ENCODE results near the gene SETD3. TPM values are rescaled to one million over a fixed set of nuclear protein-coding genes. Genes with fewer than 3 reads are reported as not detected.

Gene SETD3
- polyA plus RNA-seq, 2 donors, result 15.4 to 25.2 TPM

DNA sequence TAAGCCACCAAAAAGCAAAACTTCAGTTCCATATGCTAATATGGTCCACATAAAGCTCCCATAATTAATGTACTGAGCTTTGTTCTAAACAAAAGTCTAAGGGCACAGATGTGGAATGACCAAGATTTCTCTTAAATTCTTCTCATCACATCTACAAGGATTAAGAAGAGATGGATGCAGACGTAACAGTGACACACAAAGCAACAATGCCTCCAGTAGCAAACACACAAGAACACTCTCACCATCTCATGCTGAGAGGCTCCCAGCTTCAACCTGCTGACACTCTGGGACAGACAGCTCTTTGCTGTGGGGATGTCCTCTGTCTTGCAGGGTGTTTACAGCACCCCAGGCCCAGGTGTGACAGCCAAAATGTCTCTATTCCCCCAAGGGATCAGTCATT is 48.2 kb downstream of the SETD3 start:
- Histone ChIP-seq H3K27me3 (ENCODE audit: control insufficient read depth in 1 of 2, insufficient read depth in 2 of 2, low read length in 2 of 2) (no peaks in the 10 kb centered on the region), H3K4me3 (ENCODE audit: low read depth in 1 of 2, low read length in 2 of 2) (no peak overlapping the region), H3K27ac (ENCODE audit: low read depth in 2 of 2, low read length in 1 of 2) (no peak overlapping the region), H3K4me1 (ENCODE audit: control insufficient read depth in 2 of 2, insufficient read depth in 2 of 2, low read length in 1 of 2) (peaks cover 0 to 5% of the 10 kb centered on the region in 2 donors), H3K9me3 (ENCODE audit: control insufficient read depth in 2 of 2, insufficient read depth in 1 of 2, low read depth in 1 of 2, low read length in 1 of 2) (peaks cover 0 to 5% of the 10 kb centered on the region in 2 donors), H3K36me3 (ENCODE audit: control insufficient read depth in 2 of 2, insufficient read depth in 2 of 2, low read length in 1 of 2) (peaks cover 0 to 21% of the 10 kb centered on the region in 2 donors)
- 69 to 92% methylated on average over 1 of the region's 1 CpG for WGBS, 2 donors

DNA sequence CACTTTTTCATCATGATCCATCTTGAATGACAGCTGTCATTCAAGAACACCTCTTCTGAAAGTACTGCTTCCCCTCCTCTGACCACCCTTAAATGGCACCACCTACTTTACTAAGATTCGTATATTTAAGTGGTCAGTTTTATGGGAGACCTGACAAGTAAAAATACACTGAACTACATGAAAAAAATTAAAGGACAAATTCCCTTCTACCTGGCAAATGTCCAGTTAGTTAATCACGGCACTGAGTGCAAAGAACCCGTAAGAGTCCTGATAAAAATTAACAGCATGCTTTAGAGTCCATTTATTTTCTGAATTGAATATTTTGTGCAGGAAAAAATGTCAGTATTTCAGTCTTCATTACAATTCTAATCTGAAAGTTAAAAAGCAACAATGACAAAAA is 48.7 kb downstream of the SETD3 start:
- Histone ChIP-seq H3K36me3 (ENCODE audit: control insufficient read depth in 2 of 2, insufficient read depth in 2 of 2, low read length in 1 of 2) (peaks cover 0 to 16% of the 10 kb centered on the region in 2 donors), H3K27ac (ENCODE audit: low read depth in 2 of 2, low read length in 1 of 2) (no peak overlapping the region), H3K27me3 (ENCODE audit: control insufficient read depth in 1 of 2, insufficient read depth in 2 of 2, low read length in 2 of 2) (no peaks in the 10 kb centered on the region), H3K4me1 (ENCODE audit: control insufficient read depth in 2 of 2, insufficient read depth in 2 of 2, low read length in 1 of 2) (peaks cover 0 to 5% of the 10 kb centered on the region in 2 donors), H3K9me3 (ENCODE audit: control insufficient read depth in 2 of 2, insufficient read depth in 1 of 2, low read depth in 1 of 2, low read length in 1 of 2) (peaks cover 0 to 5% of the 10 kb centered on the region in 2 donors), H3K4me3 (ENCODE audit: low read depth in 1 of 2, low read length in 2 of 2) (no peak overlapping the region)
- 43 to 62% methylated on average over 3 of the region's 3 CpGs for WGBS, 2 donors

GRCh38 chr14:99430491-99430890 is 50.2 kb downstream of the SETD3 start:
- Histone ChIP-seq H3K36me3 (ENCODE audit: control insufficient read depth in 2 of 2, insufficient read depth in 2 of 2, low read length in 1 of 2) (peaks cover 0 to 12% of the 10 kb centered on the region in 2 donors), H3K27ac (ENCODE audit: low read depth in 2 of 2, low read length in 1 of 2) (no peak overlapping the region), H3K4me3 (ENCODE audit: low read depth in 1 of 2, low read length in 2 of 2) (no peak overlapping the region), H3K27me3 (ENCODE audit: control insufficient read depth in 1 of 2, insufficient read depth in 2 of 2, low read length in 2 of 2) (no peaks in the 10 kb centered on the region), H3K9me3 (ENCODE audit: control insufficient read depth in 2 of 2, insufficient read depth in 1 of 2, low read depth in 1 of 2, low read length in 1 of 2) (peaks cover 0 to 5% of the 10 kb centered on the region in 2 donors), H3K4me1 (ENCODE audit: control insufficient read depth in 2 of 2, insufficient read depth in 2 of 2, low read length in 1 of 2) (peaks cover 0 to 5% of the 10 kb centered on the region in 2 donors)
- WGBS, 2 donors, result 53 to 66% methylated on average over 7 of the region's 7 CpGs

DNA sequence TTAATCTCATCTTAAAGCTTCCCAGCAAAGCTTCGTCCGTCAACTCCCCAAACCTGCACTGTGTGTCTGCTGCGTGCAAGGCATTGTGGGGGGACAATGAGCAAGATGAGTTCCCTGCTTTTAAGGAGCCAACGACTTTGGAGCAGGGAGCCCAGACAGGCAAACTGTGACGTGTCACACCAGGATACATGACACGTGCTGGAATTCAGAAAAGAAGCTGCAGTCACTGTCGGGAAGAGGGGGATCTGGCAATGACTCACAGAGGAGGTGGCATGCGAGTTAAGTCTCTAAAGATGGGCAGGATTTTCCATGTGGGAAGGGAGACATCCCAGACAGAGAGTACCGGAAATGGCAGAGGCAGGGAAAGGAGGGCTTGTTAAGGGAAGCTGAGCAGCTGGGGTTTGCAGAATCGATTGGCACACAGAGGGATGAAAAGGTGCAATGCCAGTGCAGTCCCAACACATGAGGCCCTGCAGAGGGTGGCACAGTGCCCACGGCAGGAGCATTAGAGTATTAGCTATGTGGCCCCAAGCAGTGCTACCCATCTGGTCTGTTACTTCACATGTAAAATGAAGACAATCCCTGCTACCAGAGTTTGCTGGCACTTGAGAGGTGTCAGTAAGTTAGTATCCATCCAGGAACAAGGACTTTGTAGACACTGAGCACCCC is 52.9 kb downstream of the SETD3 start:
- Histone ChIP-seq H3K36me3 (ENCODE audit: control insufficient read depth in 2 of 2, insufficient read depth in 2 of 2, low read length in 1 of 2) (peaks cover 0 to 16% of the 10 kb centered on the region in 2 donors), H3K4me3 (ENCODE audit: low read depth in 1 of 2, low read length in 2 of 2) (no peak overlapping the region), H3K27me3 (ENCODE audit: control insufficient read depth in 1 of 2, insufficient read depth in 2 of 2, low read length in 2 of 2) (no peaks in the 10 kb centered on the region), H3K4me1 (ENCODE audit: control insufficient read depth in 2 of 2, insufficient read depth in 2 of 2, low read length in 1 of 2) (peaks cover 0 to 5% of the 10 kb centered on the region in 2 donors), H3K27ac (ENCODE audit: low read depth in 2 of 2, low read length in 1 of 2) (no peak overlapping the region), H3K9me3 (ENCODE audit: control insufficient read depth in 2 of 2, insufficient read depth in 1 of 2, low read depth in 1 of 2, low read length in 1 of 2) (peaks cover 0 to 5% of the 10 kb centered on the region in 2 donors)
- WGBS, 2 donors, result 77 to 84% methylated on average over 11 of the region's 11 CpGs

GRCh38 chr14:99426813-99427346 is 53.8 kb downstream of the SETD3 start:
- WGBS, 2 donors, result 91 to 92% methylated on average over 12 of the region's 12 CpGs
- Histone ChIP-seq H3K36me3 (ENCODE audit: control insufficient read depth in 2 of 2, insufficient read depth in 2 of 2, low read length in 1 of 2) (peaks cover 0 to 16% of the 10 kb centered on the region in 2 donors), H3K4me1 (ENCODE audit: control insufficient read depth in 2 of 2, insufficient read depth in 2 of 2, low read length in 1 of 2) (peaks cover 0 to 5% of the 10 kb centered on the region in 2 donors), H3K27me3 (ENCODE audit: control insufficient read depth in 1 of 2, insufficient read depth in 2 of 2, low read length in 2 of 2) (no peaks in the 10 kb centered on the region), H3K4me3 (ENCODE audit: low read depth in 1 of 2, low read length in 2 of 2) (no peak overlapping the region), H3K27ac (ENCODE audit: low read depth in 2 of 2, low read length in 1 of 2) (no peak overlapping the region), H3K9me3 (ENCODE audit: control insufficient read depth in 2 of 2, insufficient read depth in 1 of 2, low read depth in 1 of 2, low read length in 1 of 2) (peaks cover 0 to 5% of the 10 kb centered on the region in 2 donors)

DNA sequence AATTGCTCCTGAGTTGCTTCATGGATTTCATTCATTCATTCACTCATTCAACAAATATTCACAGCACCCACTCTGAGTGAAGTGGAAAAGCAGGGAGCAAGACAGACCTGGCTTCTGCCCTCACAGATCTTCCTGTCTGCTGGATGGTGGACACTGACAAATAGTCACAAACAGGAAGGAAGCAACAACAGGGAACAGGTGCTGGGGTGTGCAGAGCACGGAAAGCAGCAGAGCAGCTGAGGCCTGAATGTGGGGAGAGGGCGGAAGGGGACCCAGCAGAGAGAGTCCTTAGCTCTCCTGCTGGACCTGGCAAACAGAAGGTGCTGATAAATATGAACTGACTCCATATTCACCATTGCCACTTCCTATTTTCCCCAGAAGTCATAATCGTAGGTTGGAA is 54.4 kb downstream of the SETD3 start:
- Histone ChIP-seq H3K4me1 (ENCODE audit: control insufficient read depth in 2 of 2, insufficient read depth in 2 of 2, low read length in 1 of 2) (peaks cover 0 to 5% of the 10 kb centered on the region in 2 donors), H3K36me3 (ENCODE audit: control insufficient read depth in 2 of 2, insufficient read depth in 2 of 2, low read length in 1 of 2) (peaks cover 0 to 16% of the 10 kb centered on the region in 2 donors), H3K27ac (ENCODE audit: low read depth in 2 of 2, low read length in 1 of 2) (no peak overlapping the region), H3K27me3 (ENCODE audit: control insufficient read depth in 1 of 2, insufficient read depth in 2 of 2, low read length in 2 of 2) (no peaks in the 10 kb centered on the region), H3K4me3 (ENCODE audit: low read depth in 1 of 2, low read length in 2 of 2) (no peak overlapping the region), H3K9me3 (ENCODE audit: control insufficient read depth in 2 of 2, insufficient read depth in 1 of 2, low read depth in 1 of 2, low read length in 1 of 2) (peaks cover 0 to 5% of the 10 kb centered on the region in 2 donors)
- 92 to 98% methylated on average over 3 of the region's 3 CpGs for WGBS, 2 donors

GRCh38 chr14:99425272-99425681 is 55.4 kb downstream of the SETD3 start:
- WGBS, 2 donors, result 53 to 55% methylated on average over 11 of the region's 11 CpGs
- Histone ChIP-seq H3K36me3 (ENCODE audit: control insufficient read depth in 2 of 2, insufficient read depth in 2 of 2, low read length in 1 of 2) (peaks cover 0 to 16% of the 10 kb centered on the region in 2 donors), H3K27me3 (ENCODE audit: control insufficient read depth in 1 of 2, insufficient read depth in 2 of 2, low read length in 2 of 2) (no peaks in the 10 kb centered on the region), H3K4me3 (ENCODE audit: low read depth in 1 of 2, low read length in 2 of 2) (no peak overlapping the region), H3K9me3 (ENCODE audit: control insufficient read depth in 2 of 2, insufficient read depth in 1 of 2, low read depth in 1 of 2, low read length in 1 of 2) (peaks cover 0 to 5% of the 10 kb centered on the region in 2 donors), H3K27ac (ENCODE audit: low read depth in 2 of 2, low read length in 1 of 2) (no peak overlapping the region), H3K4me1 (ENCODE audit: control insufficient read depth in 2 of 2, insufficient read depth in 2 of 2, low read length in 1 of 2) (peaks cover 0 to 2% of the 10 kb centered on the region in 2 donors)

DNA sequence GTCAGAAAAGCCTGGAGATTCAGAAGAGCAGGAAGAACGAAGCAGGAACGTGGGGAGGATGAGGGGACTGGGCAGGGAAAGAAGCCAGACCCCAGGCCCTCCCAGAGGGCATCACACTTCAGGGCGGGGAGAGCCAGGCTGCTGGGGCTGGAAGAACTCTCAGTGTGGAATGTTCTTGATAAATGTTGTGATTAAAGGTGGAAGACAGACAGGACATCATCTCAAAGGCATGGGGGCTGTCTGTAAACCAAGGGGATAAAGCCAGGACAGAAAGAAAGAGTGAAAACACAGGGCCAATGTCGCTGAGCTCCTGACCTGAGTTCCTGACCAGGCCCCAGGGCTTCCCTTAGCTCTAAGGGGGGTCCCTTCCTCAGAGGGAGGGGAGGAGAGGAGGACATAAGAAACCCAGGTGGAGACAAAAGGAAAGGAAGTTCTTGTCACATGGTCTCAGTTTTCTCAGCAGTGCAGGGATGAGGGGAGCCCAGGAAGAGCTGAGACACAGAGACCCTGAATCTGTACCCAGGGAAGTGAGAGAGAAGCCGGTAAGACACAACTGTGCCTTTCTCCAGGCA is 56.3 kb downstream of the SETD3 start:
- 75 to 82% methylated on average over 5 of the region's 5 CpGs for WGBS, 2 donors
- H3K4me1 ChIP-seq (ENCODE audit: control insufficient read depth in 2 of 2, insufficient read depth in 2 of 2, low read length in 1 of 2), result peaks cover 2% of the 10 kb centered on the region in 2 donors
- no peak overlapping the region for H3K27ac ChIP-seq (ENCODE audit: low read depth in 2 of 2, low read length in 1 of 2)
- no peak overlapping the region for H3K4me3 ChIP-seq (ENCODE audit: low read depth in 1 of 2, low read length in 2 of 2)
- peaks cover 0 to 18% of the 10 kb centered on the region in 2 donors for H3K36me3 ChIP-seq (ENCODE audit: control insufficient read depth in 2 of 2, insufficient read depth in 2 of 2, low read length in 1 of 2)
- H3K9me3 ChIP-seq (ENCODE audit: control insufficient read depth in 2 of 2, insufficient read depth in 1 of 2, low read depth in 1 of 2, low read length in 1 of 2), result peaks cover 0 to 5% of the 10 kb centered on the region in 2 donors
- no peaks in the 10 kb centered on the region for H3K27me3 ChIP-seq (ENCODE audit: control insufficient read depth in 1 of 2, insufficient read depth in 2 of 2, low read length in 2 of 2)

GRCh38 chr14:99423434-99423833 is 57.2 kb downstream of the SETD3 start:
- Histone ChIP-seq H3K27ac (ENCODE audit: low read depth in 2 of 2, low read length in 1 of 2) (no peak overlapping the region), H3K36me3 (ENCODE audit: control insufficient read depth in 2 of 2, insufficient read depth in 2 of 2, low read length in 1 of 2) (peaks cover 0 to 16% of the 10 kb centered on the region in 2 donors), H3K4me3 (ENCODE audit: low read depth in 1 of 2, low read length in 2 of 2) (no peak overlapping the region), H3K27me3 (ENCODE audit: control insufficient read depth in 1 of 2, insufficient read depth in 2 of 2, low read length in 2 of 2) (no peaks in the 10 kb centered on the region), H3K4me1 (ENCODE audit: control insufficient read depth in 2 of 2, insufficient read depth in 2 of 2, low read length in 1 of 2) (peaks cover 2% of the 10 kb centered on the region in 2 donors), H3K9me3 (ENCODE audit: control insufficient read depth in 2 of 2, insufficient read depth in 1 of 2, low read depth in 1 of 2, low read length in 1 of 2) (no peaks in the 10 kb centered on the region)
- WGBS, 2 donors, result 92 to 96% methylated on average over 1 of the region's 1 CpG
